Left ventricle myocardium inferior (tissue), 1 donor: ENCODE measurements around the gene HS6ST3. TPM values are rescaled to one million over a fixed set of nuclear protein-coding genes. Genes with fewer than 3 reads are reported as not detected.

Experiments used
- DNase-seq: peaks from one replicate; pipeline ENCODE4 v3.0.0-alpha.2; 2020
- H3K27ac ChIP-seq: fragments of 200-600 bp; replicated peaks from 2 replicates; pipeline ENCODE4 v1.8.0; 2021
- H3K27me3 ChIP-seq: fragments of 200-600 bp; 2 replicates; pipeline ENCODE4 v1.8.0; 2021; ENCODE audit warnings: low read depth
- H3K36me3 ChIP-seq: fragments of 200-600 bp; 2 replicates; pipeline ENCODE4 v1.8.0; 2021
- H3K4me1 ChIP-seq: fragments of 200-600 bp; 2 replicates; pipeline ENCODE4 v1.8.0; 2021
- H3K4me3 ChIP-seq: fragments of 200-600 bp; 2 replicates; pipeline ENCODE4 v1.8.0; 2021; ENCODE audit warnings: mild to moderate bottlenecking, moderate library complexity
- H3K9me3 ChIP-seq: fragments of 200-600 bp; replicated peaks from 2 replicates; pipeline ENCODE4 v1.8.0; 2021
- intact Hi-C: fragments of 100-400 bp; cut with micrococcal nuclease; formaldehyde crosslinking; loops from one replicate; pipeline ENCODE4 v1.11.0; 2022
- total RNA-seq: library from RNA; stranded (reverse); fragmentation: NEBNext Ultra II Directional; extraction: Animal tissue kit (Norgen Biotek cat#: 25700); gene quantifications from one replicate; pipeline ENCODE4 v1.2.1, GENCODE V29; 2021
- TF ChIP-seq, protein P1 (sequence below): fragments of 200-600 bp; IDR thresholded peaks from 2 replicates; pipeline ENCODE4 v1.8.0; 2021; ENCODE audit warnings: antibody characterized with exemption, mild to moderate bottlenecking, borderline replicate concordance
- donor health status: DM: no; HTN: yes; CAD: no; lungs with severe emphysema.

HS6ST3 gene
- total RNA-seq, 1 donor from 2014 or later = 2.0 TPM

GRCh38 chr13:96646515-96647211 lies 556.8 kb downstream of the HS6ST3 start:
- H3K27me3 ChIP-seq = no peaks in the 10 kb centered on the region
- DNase-seq = no peak

GRCh38 chr13:96650301-96650886 lies 560.5 kb downstream of the HS6ST3 start:
- DNase-seq = no peak
- H3K27ac ChIP-seq = no peak overlapping the region
- no peaks in the 10 kb centered on the region for H3K27me3 ChIP-seq
- no peaks in the 10 kb centered on the region for H3K4me1 ChIP-seq
- H3K9me3 ChIP-seq = peaks cover 15% of the 10 kb centered on the region
- TF ChIP-seq, protein P1, sequence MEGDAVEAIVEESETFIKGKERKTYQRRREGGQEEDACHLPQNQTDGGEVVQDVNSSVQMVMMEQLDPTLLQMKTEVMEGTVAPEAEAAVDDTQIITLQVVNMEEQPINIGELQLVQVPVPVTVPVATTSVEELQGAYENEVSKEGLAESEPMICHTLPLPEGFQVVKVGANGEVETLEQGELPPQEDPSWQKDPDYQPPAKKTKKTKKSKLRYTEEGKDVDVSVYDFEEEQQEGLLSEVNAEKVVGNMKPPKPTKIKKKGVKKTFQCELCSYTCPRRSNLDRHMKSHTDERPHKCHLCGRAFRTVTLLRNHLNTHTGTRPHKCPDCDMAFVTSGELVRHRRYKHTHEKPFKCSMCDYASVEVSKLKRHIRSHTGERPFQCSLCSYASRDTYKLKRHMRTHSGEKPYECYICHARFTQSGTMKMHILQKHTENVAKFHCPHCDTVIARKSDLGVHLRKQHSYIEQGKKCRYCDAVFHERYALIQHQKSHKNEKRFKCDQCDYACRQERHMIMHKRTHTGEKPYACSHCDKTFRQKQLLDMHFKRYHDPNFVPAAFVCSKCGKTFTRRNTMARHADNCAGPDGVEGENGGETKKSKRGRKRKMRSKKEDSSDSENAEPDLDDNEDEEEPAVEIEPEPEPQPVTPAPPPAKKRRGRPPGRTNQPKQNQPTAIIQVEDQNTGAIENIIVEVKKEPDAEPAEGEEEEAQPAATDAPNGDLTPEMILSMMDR = no peak
- H3K4me3 ChIP-seq = no peak overlapping the region
- intact Hi-C loops = no loop called here
- no peaks in the 10 kb centered on the region for H3K36me3 ChIP-seq

More at GRCh38 chr13:96646515-96647211, 556.8 kb downstream of the HS6ST3 start:
- Histone ChIP-seq H3K36me3 (no peaks in the 10 kb centered on the region), H3K9me3 (peaks cover 49% of the 10 kb centered on the region), H3K27ac (no peak overlapping the region), H3K4me3 (no peak overlapping the region), H3K4me1 (no peaks in the 10 kb centered on the region)
- intact Hi-C loops = no loop called here
- TF ChIP-seq, protein P1 = no peak

GRCh38 chr13:96651598-96651997 lies 561.7 kb downstream of the HS6ST3 start:
- H3K27me3 ChIP-seq = no peaks in the 10 kb centered on the region
- no peak overlapping the region for H3K4me3 ChIP-seq
- intact Hi-C loops = no loop called here
- no peak overlapping the region for H3K27ac ChIP-seq
- TF ChIP-seq, protein P1 = no peak
- no peak for DNase-seq
- H3K4me1 ChIP-seq = no peaks in the 10 kb centered on the region
- H3K9me3 ChIP-seq = peaks cover 3% of the 10 kb centered on the region
- H3K36me3 ChIP-seq = no peaks in the 10 kb centered on the region

- no peaks in the 10 kb centered on the region for H3K4me1 ChIP-seq
- no peak overlapping the region for H3K27ac ChIP-seq
- DNase-seq = no peak
- H3K27me3 ChIP-seq = no peaks in the 10 kb centered on the region
- H3K9me3 ChIP-seq = no peaks in the 10 kb centered on the region
- TF ChIP-seq, protein P1 = no peak
- H3K4me3 ChIP-seq = no peak overlapping the region
- H3K36me3 ChIP-seq = no peaks in the 10 kb centered on the region
- intact Hi-C loops = no loop called here
Observed at GRCh38 chr13:96652506-96652905, 562.6 kb downstream of the HS6ST3 start.

GRCh38 chr13:96661612-96662011 lies 571.7 kb downstream of the HS6ST3 start:
- intact Hi-C loops = no loop called here
- TF ChIP-seq, protein P1 = no peak
- Histone ChIP-seq H3K36me3 (no peaks in the 10 kb centered on the region), H3K27ac (no peak overlapping the region), H3K4me3 (no peak overlapping the region), H3K4me1 (no peaks in the 10 kb centered on the region), H3K9me3 (peaks cover 35% of the 10 kb centered on the region), H3K27me3 (no peaks in the 10 kb centered on the region)
- no peak for DNase-seq
